Gastrocnemius medialis (tissue), 4 donors: Measurements from ENCODE around the gene SLC8B1. TPM values are rescaled to one million over a fixed set of nuclear protein-coding genes. Genes with fewer than 3 reads are reported as not detected.

Source experiments
- ATAC-seq, 2 donors: fragments of 150-250 bp; one replicate each; pipeline ENCODE4 v1.9.1; 2016
- DNase-seq, 2 donors: peaks; one replicate each; pipeline ENCODE4 v3.0.0-alpha.2; 2019
- H3K27ac ChIP-seq, 4 donors: fragments of 200-600 bp; sonication (generic); 1 replicate in 1 of 4; 2 replicates in 3 of 4; pipeline ENCODE4 v1.5.1; 2016 to 2018; ENCODE audit warnings: mild to moderate bottlenecking in 2 of 4, moderate library complexity in 1 of 4
- H3K27me3 ChIP-seq, 3 donors: fragments of 200-600 bp; sonication (generic) in 2 of 3; 1 replicate in 1 of 3; 2 replicates in 2 of 3; pipeline versions ENCODE4 v1.5.1 to v1.6.0; 2016 to 2019; ENCODE audit warnings: mild to moderate bottlenecking in 1 of 3, moderate library complexity in 1 of 3
- H3K36me3 ChIP-seq, 2 donors: fragments of 200-600 bp; sonication (generic) in 1 of 2; one replicate each; pipeline ENCODE4 v1.5.1; 2017 to 2018
- H3K4me1 ChIP-seq, 2 donors: fragments of 200-600 bp; sonication (generic) in 1 of 2; one replicate each; pipeline ENCODE4 v1.5.1; 2016 to 2017; ENCODE audit warnings: mild to moderate bottlenecking in 2 of 2
- H3K4me3 ChIP-seq, 4 donors: fragments of 200-600 bp; sonication (generic) in 3 of 4; 1 replicate in 1 of 4; 2 replicates in 3 of 4; pipeline ENCODE4 v1.5.1; 2016 to 2019; ENCODE audit warnings: mild to moderate bottlenecking in 2 of 4
- H3K9me3 ChIP-seq, 3 donors: fragments of 200-600 bp; sonication (generic) in 2 of 3; 1 replicate in 1 of 3; 2 replicates in 2 of 3; pipeline ENCODE4 v1.5.1; 2016 to 2019
- POLR2A ChIP-seq, 2 donors: fragments of 450-650 bp; IDR thresholded peaks; one replicate each; pipeline ENCODE4 v1.6.1; 2017; ENCODE audit warnings: antibody characterized with exemption in 2 of 2, mild to moderate bottlenecking in 2 of 2, moderate library complexity in 2 of 2
- in situ Hi-C, 4 donors: fragments of 200-750 bp; cut with MboI; loops; one replicate each; pipeline versions ENCODE4 v1.15.0 to v1.8.0; 2017; ENCODE audit warnings: low sequenced_read_pairs in 4 of 4
- intact Hi-C: fragments of 100-400 bp; cut with DNase I; formaldehyde crosslinking; loops from one replicate; pipeline ENCODE4 v1.15.1; 2023; ENCODE audit warnings: low total_unique reads
- total RNA-seq, 4 donors: library from RNA; depleted of rRNA; stranded (reverse); fragments of >200 nt; gene quantifications; one replicate each; pipeline versions ENCODE4 v1.1.0 to v1.2.3, GENCODE V29; 2016
- TF ChIP-seq, protein P1 (sequence below), 5 experiments: fragments of 450-650 bp in 3 of 5; fragments of 200-600 bp in 2 of 5; sonication (generic) in 2 of 5; IDR thresholded peaks in 4 of 5; conservative IDR thresholded peaks in 1 of 5; 1 replicate in 4 of 5; 2 replicates in 1 of 5; pipeline ENCODE4 v1.5.1; 2016 to 2019; ENCODE audit warnings: antibody characterized with exemption in 5 of 5, mild to moderate bottlenecking in 3 of 5, moderate library complexity in 3 of 5

SLC8B1 gene
- total RNA-seq, 4 donors from 2014 or later: 8.2 to 21.2 (median 14.5) TPM

DNA sequence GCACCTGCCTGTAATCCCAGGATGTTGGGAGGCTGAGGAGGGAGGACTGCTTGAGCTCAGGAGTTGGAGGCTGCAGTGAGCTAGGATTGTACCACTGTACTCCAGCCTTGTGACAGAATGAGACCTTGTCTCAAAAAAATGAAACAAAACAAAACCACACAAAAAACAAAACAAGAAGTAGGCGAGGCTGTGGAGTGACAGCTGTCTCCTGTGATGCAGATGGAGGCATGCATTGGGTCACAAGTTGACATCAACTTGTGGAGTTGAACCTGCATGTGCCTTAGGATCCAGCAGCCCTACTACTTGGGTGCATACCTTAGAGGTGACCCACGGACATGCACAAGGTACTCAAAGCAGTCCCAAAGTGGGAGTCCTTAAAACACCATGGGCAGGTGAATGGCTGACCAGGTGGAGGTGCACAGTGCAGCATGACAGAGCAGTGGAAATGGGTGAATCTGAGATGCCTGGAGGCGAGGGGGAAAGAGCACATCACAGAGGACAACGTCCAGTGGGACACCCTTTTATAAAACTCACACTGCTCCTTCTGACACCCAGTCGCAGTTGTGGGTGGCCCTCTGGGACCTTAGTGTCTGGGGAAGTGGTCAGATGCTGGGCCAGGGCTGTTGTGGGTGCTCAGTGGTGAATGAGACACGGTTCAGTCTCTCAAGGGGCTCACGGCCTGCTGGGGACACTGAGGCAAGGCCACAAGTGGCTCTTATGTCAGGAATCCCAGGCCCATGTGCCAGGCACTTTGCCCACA is 36.2 kb upstream of the SLC8B1 start:
- TF ChIP-seq POLR2A (IDR thresholded peaks at IDR 0.05): no peak
- TF ChIP-seq, protein P1, sequence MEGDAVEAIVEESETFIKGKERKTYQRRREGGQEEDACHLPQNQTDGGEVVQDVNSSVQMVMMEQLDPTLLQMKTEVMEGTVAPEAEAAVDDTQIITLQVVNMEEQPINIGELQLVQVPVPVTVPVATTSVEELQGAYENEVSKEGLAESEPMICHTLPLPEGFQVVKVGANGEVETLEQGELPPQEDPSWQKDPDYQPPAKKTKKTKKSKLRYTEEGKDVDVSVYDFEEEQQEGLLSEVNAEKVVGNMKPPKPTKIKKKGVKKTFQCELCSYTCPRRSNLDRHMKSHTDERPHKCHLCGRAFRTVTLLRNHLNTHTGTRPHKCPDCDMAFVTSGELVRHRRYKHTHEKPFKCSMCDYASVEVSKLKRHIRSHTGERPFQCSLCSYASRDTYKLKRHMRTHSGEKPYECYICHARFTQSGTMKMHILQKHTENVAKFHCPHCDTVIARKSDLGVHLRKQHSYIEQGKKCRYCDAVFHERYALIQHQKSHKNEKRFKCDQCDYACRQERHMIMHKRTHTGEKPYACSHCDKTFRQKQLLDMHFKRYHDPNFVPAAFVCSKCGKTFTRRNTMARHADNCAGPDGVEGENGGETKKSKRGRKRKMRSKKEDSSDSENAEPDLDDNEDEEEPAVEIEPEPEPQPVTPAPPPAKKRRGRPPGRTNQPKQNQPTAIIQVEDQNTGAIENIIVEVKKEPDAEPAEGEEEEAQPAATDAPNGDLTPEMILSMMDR (IDR thresholded peaks at IDR 0.05 in 4 of 5, conservative IDR thresholded peaks at IDR 0.05 in 1 of 5): no peak
- H3K4me3 ChIP-seq: no peak overlapping the region
- H3K4me1 ChIP-seq: peaks cover 9 to 19% of the 10 kb centered on the region in 2 donors
- H3K27ac ChIP-seq: no peak overlapping the region
- peaks cover 0 to 28% of the 10 kb centered on the region in 2 donors for H3K36me3 ChIP-seq
- DNase-seq (no peak), ATAC-seq (no peak)
- in situ Hi-C loops (no loop called here), intact Hi-C loops (no loop called here)
- H3K9me3 ChIP-seq: no peaks in the 10 kb centered on the region
- no peaks in the 10 kb centered on the region for H3K27me3 ChIP-seq

DNA sequence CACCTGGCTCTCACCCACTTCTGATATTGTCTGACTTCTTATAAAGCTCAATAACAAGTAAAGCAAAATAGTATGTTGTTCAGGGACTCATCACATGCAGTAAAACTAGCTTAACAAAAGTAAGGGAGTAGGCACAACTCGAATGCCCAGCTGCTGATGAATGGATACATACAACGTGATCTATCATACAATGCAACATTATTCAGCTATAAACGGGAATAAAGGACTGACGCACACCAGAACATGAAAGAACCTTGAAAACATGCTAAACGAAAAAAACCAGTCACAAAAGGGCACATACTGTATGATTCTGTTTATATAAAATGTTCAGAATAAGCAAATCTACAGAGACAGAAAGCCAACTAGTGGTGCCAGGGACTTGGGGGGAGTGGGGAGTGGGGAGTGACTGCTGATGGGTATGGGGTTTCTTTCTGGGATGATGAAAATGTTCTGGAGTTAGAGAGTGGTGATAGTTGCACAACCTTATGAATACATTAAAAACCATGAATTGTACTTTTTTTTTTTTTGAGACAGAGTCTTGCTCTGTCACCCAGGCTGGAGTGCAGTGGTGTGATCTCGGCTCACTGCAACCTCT is 34.6 kb upstream of the SLC8B1 start:
- Histone ChIP-seq H3K9me3 (no peaks in the 10 kb centered on the region), H3K36me3 (peaks cover 0 to 13% of the 10 kb centered on the region in 2 donors), H3K4me1 (peaks cover 13 to 23% of the 10 kb centered on the region in 2 donors), H3K27ac (no peak overlapping the region), H3K27me3 (no peaks in the 10 kb centered on the region), H3K4me3 (no peak overlapping the region)
- TF ChIP-seq, protein P1 (IDR thresholded peaks at IDR 0.05 in 4 of 5, conservative IDR thresholded peaks at IDR 0.05 in 1 of 5): no peak
- no peak for TF ChIP-seq POLR2A (IDR thresholded peaks at IDR 0.05)
- DNase-seq (no peak), ATAC-seq (no peak)
- in situ Hi-C loops: no loop called here
- intact Hi-C loops: no loop called here

GRCh38 chr12:113368331-113368730 is 33.4 kb upstream of the SLC8B1 start:
- Histone ChIP-seq H3K27me3 (no peaks in the 10 kb centered on the region), H3K4me3 (no peak overlapping the region), H3K4me1 (peaks cover 13 to 23% of the 10 kb centered on the region in 2 donors), H3K9me3 (no peaks in the 10 kb centered on the region), H3K27ac (no peak overlapping the region), H3K36me3 (peaks cover 0 to 4% of the 10 kb centered on the region in 2 donors)
- in situ Hi-C loops (no loop called here), intact Hi-C loops (no loop called here)
- ATAC-seq: no peak
- no peak for DNase-seq
- TF ChIP-seq POLR2A (IDR thresholded peaks at IDR 0.05): no peak
- TF ChIP-seq, protein P1 (IDR thresholded peaks at IDR 0.05 in 4 of 5, conservative IDR thresholded peaks at IDR 0.05 in 1 of 5): no peak

DNA sequence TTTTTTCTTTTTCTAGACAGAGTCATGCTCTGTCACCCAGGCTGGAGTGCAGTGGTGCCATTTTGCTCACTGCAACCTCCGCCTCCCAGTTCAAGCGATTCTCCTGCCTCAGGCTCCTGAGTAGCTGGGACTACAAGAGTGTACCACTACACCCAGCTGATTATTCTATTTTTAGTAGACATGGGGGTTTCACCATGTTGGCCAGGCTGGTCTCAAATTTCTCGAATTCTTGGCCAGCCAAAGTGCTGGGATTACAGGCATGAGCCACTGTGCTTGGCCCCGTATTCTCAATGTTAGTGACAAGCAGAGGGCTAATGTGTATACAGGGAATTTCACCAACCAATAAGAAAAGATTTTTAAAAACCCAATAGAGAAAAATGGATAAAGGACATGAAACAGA is 31.9 kb upstream of the SLC8B1 start:
- ATAC-seq (peak; percentile 95 to 98), DNase-seq (peak; percentile 40 to 80)
- intact Hi-C loops: no loop called here

More for the DNA sequence above, 31.9 kb upstream of the SLC8B1 start:
- H3K4me3 ChIP-seq: no peak overlapping the region
- in situ Hi-C loops: no loop called here
- no peak for TF ChIP-seq POLR2A (IDR thresholded peaks at IDR 0.05)
- TF ChIP-seq, protein P1 (IDR thresholded peaks at IDR 0.05 in 4 of 5, conservative IDR thresholded peaks at IDR 0.05 in 1 of 5): no peak
- H3K27ac ChIP-seq: peak overlapping the region; percentile 46 to 79 (median 75)
- no peaks in the 10 kb centered on the region for H3K9me3 ChIP-seq
- H3K36me3 ChIP-seq: no peaks in the 10 kb centered on the region
- no peaks in the 10 kb centered on the region for H3K27me3 ChIP-seq
- peaks cover 13 to 23% of the 10 kb centered on the region in 2 donors for H3K4me1 ChIP-seq
